NCI-H1694 (cell line): Measurements from ENCODE around the gene SLC25A47.
"Not testable (repeated sequence)": the region's sequence is repeated elsewhere in the genome, so short reads cannot be mapped to it uniquely, and the experiment has no call there.

ENCODE experiments used
- DNase-seq: peaks from one replicate; lab custom pipeline; 2025; lab: John Stamatoyannopoulos, UW

The SLC25A47 gene

GRCh38 chr14:100289916-100290606 is 33.1 kb upstream of the SLC25A47 start:
- no peak for DNase-seq

- no peak for DNase-seq
Measured at GRCh38 chr14:100290607-100291304, 32.4 kb upstream of the SLC25A47 start.

- DNase-seq = no peak
Measured at GRCh38 chr14:100291305-100292075, 31.6 kb upstream of the SLC25A47 start.

- no peak for DNase-seq
Measured at GRCh38 chr14:100292301-100292775, 30.8 kb upstream of the SLC25A47 start.

GRCh38 chr14:100292776-100293461 is 30.2 kb upstream of the SLC25A47 start:
- DNase-seq = no peak

- DNase-seq = no peak
Measured at GRCh38 chr14:100293497-100294212, 29.5 kb upstream of the SLC25A47 start.

- no peak for DNase-seq
Measured at GRCh38 chr14:100294213-100294962, 28.8 kb upstream of the SLC25A47 start.

GRCh38 chr14:100294963-100295330 is 28.2 kb upstream of the SLC25A47 start:
- no peak for DNase-seq

- DNase-seq = no peak
Measured at GRCh38 chr14:100295376-100296105, 27.6 kb upstream of the SLC25A47 start.

GRCh38 chr14:100296106-100296651 is 27.0 kb upstream of the SLC25A47 start:
- no peak for DNase-seq

GRCh38 chr14:100296729-100297128 is 26.4 kb upstream of the SLC25A47 start:
- DNase-seq = not testable (repeated sequence)

GRCh38 chr14:100297320-100298300 is 25.5 kb upstream of the SLC25A47 start:
- DNase-seq = no peak

GRCh38 chr14:100298551-100299237 is 24.4 kb upstream of the SLC25A47 start:
- DNase-seq = no peak

GRCh38 chr14:100299238-100299560 is 23.9 kb upstream of the SLC25A47 start:
- no peak for DNase-seq

- DNase-seq = no peak
Measured at GRCh38 chr14:100302616-100303015, 20.5 kb upstream of the SLC25A47 start.

- no peak for DNase-seq
Measured at GRCh38 chr14:100303179-100303578, 20.0 kb upstream of the SLC25A47 start.

GRCh38 chr14:100303925-100304324 is 19.2 kb upstream of the SLC25A47 start:
- DNase-seq = no peak

- DNase-seq = peak; percentile 62
Measured at GRCh38 chr14:100304825-100305323, 18.3 kb upstream of the SLC25A47 start.
